HUES6 (cell line): ENCODE measurements around the gene CORO2B.

Experiments used
- H3K27ac ChIP-seq: 2 replicates; pipeline ENCODE4 v1.7.0; 2013; ENCODE audit warnings: low read depth, mild to moderate bottlenecking, low read length, inconsistent platforms
- H3K27me3 ChIP-seq: 2 replicates; pipeline ENCODE4 v1.6.1; 2013; ENCODE audit warnings: low read length; ENCODE audit not compliant: control insufficient read depth, insufficient read depth
- H3K36me3 ChIP-seq: 2 replicates; pipeline ENCODE4 v1.6.1; 2013; ENCODE audit warnings: low read length; ENCODE audit not compliant: control insufficient read depth, insufficient read depth
- H3K4me1 ChIP-seq: 2 replicates; pipeline ENCODE4 v1.6.1; 2013; ENCODE audit warnings: low read length; ENCODE audit not compliant: control insufficient read depth, insufficient read depth
- H3K4me3 ChIP-seq: 2 replicates; pipeline ENCODE4 v1.5.1; 2013; ENCODE audit warnings: low read depth, low read length
- H3K9ac ChIP-seq: one replicate; pipeline ENCODE4 v1.6.1; 2013; ENCODE audit warnings: mild to moderate bottlenecking, low read length
- H3K9me3 ChIP-seq: 2 replicates; pipeline ENCODE4 v1.6.1; 2013; ENCODE audit warnings: low read depth, low read length; ENCODE audit not compliant: control insufficient read depth, insufficient read depth

CORO2B gene

GRCh38 chr15:68633231-68634121, 54.7 kb downstream of the CORO2B start:
- Histone ChIP-seq H3K9ac (no peak overlapping the region), H3K36me3 (no peaks in the 10 kb centered on the region), H3K27ac (no peak overlapping the region), H3K27me3 (no peaks in the 10 kb centered on the region), H3K4me3 (no peak overlapping the region), H3K4me1 (0 out of 2 replicates have a peak, but pooled peaks cover 3% of the 10 kb centered on the region), H3K9me3 (no peaks in the 10 kb centered on the region)

- Histone ChIP-seq H3K4me1 (0 out of 2 replicates have a peak, but pooled peaks cover 3% of the 10 kb centered on the region), H3K27ac (no peak overlapping the region), H3K9ac (no peak overlapping the region), H3K4me3 (no peak overlapping the region), H3K27me3 (no peaks in the 10 kb centered on the region), H3K36me3 (no peaks in the 10 kb centered on the region), H3K9me3 (no peaks in the 10 kb centered on the region)
Measured at GRCh38 chr15:68634122-68634482, 55.3 kb downstream of the CORO2B start.

- no peaks in the 10 kb centered on the region for H3K27me3 ChIP-seq
- no peak overlapping the region for H3K4me3 ChIP-seq
- no peaks in the 10 kb centered on the region for H3K9me3 ChIP-seq
- H3K4me1 ChIP-seq = 0 out of 2 replicates have a peak, but pooled peaks cover 3% of the 10 kb centered on the region
- H3K36me3 ChIP-seq = no peaks in the 10 kb centered on the region
- H3K27ac ChIP-seq = no peak overlapping the region
- no peak overlapping the region for H3K9ac ChIP-seq
Measured at GRCh38 chr15:68634531-68634930, 55.7 kb downstream of the CORO2B start.

GRCh38 chr15:68635141-68635540, 56.3 kb downstream of the CORO2B start:
- Histone ChIP-seq H3K9ac (no peak overlapping the region), H3K9me3 (no peaks in the 10 kb centered on the region), H3K4me3 (no peak overlapping the region), H3K27me3 (no peaks in the 10 kb centered on the region), H3K27ac (no peak overlapping the region), H3K36me3 (no peaks in the 10 kb centered on the region), H3K4me1 (peaks cover 6% of the 10 kb centered on the region; the same call in 1 of the 2 replicates)

- H3K9ac ChIP-seq = no peak overlapping the region
- no peaks in the 10 kb centered on the region for H3K36me3 ChIP-seq
- H3K27ac ChIP-seq = no peak overlapping the region
- no peaks in the 10 kb centered on the region for H3K27me3 ChIP-seq
- no peak overlapping the region for H3K4me3 ChIP-seq
- no peaks in the 10 kb centered on the region for H3K9me3 ChIP-seq
- H3K4me1 ChIP-seq = peaks cover 14% of the 10 kb centered on the region
Measured at GRCh38 chr15:68636256-68636655, 57.5 kb downstream of the CORO2B start.

- Histone ChIP-seq H3K27me3 (no peaks in the 10 kb centered on the region), H3K9me3 (no peaks in the 10 kb centered on the region), H3K4me3 (no peak overlapping the region), H3K36me3 (no peaks in the 10 kb centered on the region), H3K9ac (no peak overlapping the region), H3K4me1 (peaks cover 23% of the 10 kb centered on the region), H3K27ac (no peak overlapping the region)
Measured at GRCh38 chr15:68637767-68638404, 59.1 kb downstream of the CORO2B start.

GRCh38 chr15:68638953-68639515, 60.2 kb downstream of the CORO2B start:
- no peaks in the 10 kb centered on the region for H3K9me3 ChIP-seq
- no peak overlapping the region for H3K27ac ChIP-seq
- H3K4me1 ChIP-seq = peaks cover 28% of the 10 kb centered on the region
- H3K36me3 ChIP-seq = no peaks in the 10 kb centered on the region
- no peak overlapping the region for H3K4me3 ChIP-seq
- no peak overlapping the region for H3K9ac ChIP-seq
- no peaks in the 10 kb centered on the region for H3K27me3 ChIP-seq

GRCh38 chr15:68639926-68640600, 61.3 kb downstream of the CORO2B start:
- peaks cover 25% of the 10 kb centered on the region for H3K4me1 ChIP-seq
- no peaks in the 10 kb centered on the region for H3K27me3 ChIP-seq
- no peak overlapping the region for H3K9ac ChIP-seq
- H3K9me3 ChIP-seq = no peaks in the 10 kb centered on the region
- H3K36me3 ChIP-seq = no peaks in the 10 kb centered on the region
- H3K27ac ChIP-seq = no peak overlapping the region
- H3K4me3 ChIP-seq = no peak overlapping the region

GRCh38 chr15:68640791-68641331, 62.1 kb downstream of the CORO2B start:
- no peak overlapping the region for H3K27ac ChIP-seq
- peaks cover 25% of the 10 kb centered on the region for H3K4me1 ChIP-seq

GRCh38 chr15:68641376-68641775, 62.6 kb downstream of the CORO2B start:
- no peak overlapping the region for H3K4me3 ChIP-seq
- no peaks in the 10 kb centered on the region for H3K9me3 ChIP-seq
- H3K4me1 ChIP-seq = peaks cover 25% of the 10 kb centered on the region
- H3K36me3 ChIP-seq = no peaks in the 10 kb centered on the region
- no peak overlapping the region for H3K9ac ChIP-seq
- H3K27me3 ChIP-seq = no peaks in the 10 kb centered on the region
- H3K27ac ChIP-seq = no peak overlapping the region

More at GRCh38 chr15:68640791-68641331, 62.1 kb downstream of the CORO2B start:
- Histone ChIP-seq H3K27me3 (no peaks in the 10 kb centered on the region), H3K9ac (no peak overlapping the region), H3K36me3 (no peaks in the 10 kb centered on the region), H3K4me3 (no peak overlapping the region), H3K9me3 (no peaks in the 10 kb centered on the region)
